IPS DF 4.7 (cell line): ENCODE data around the gene SRBD1.
"Not testable (repeated sequence)": the region's sequence is repeated elsewhere in the genome, so short reads cannot be mapped to it uniquely, and the experiment has no call there.

Experiments used
- DNase-seq: peaks from one replicate; pipeline ENCODE4 v3.0.0-alpha.2; 2013; ENCODE audit warnings: low spot score; ENCODE audit errors: extremely low read depth

Gene SRBD1

GRCh38 chr2:45432406-45432805 lies 178.7 kb downstream of the SRBD1 start:
- DNase-seq: no peak

- DNase-seq: not testable (repeated sequence)
These were observed 185.0 kb downstream of the SRBD1 start for GRCh38 chr2:45426025-45426424.

- DNase-seq: no peak
These were observed 188.1 kb downstream of the SRBD1 start for GRCh38 chr2:45422921-45423320.

- no peak for DNase-seq
These were observed 192.5 kb downstream of the SRBD1 start for GRCh38 chr2:45418532-45418931.

- DNase-seq: no peak
These were observed 195.4 kb downstream of the SRBD1 start for GRCh38 chr2:45415534-45416123.

- DNase-seq: peak; percentile 25
These were observed 198.2 kb downstream of the SRBD1 start for GRCh38 chr2:45412754-45413379.

GRCh38 chr2:45409677-45410076 lies 201.4 kb downstream of the SRBD1 start:
- DNase-seq: no peak

- no peak for DNase-seq
These were observed 204.4 kb downstream of the SRBD1 start for GRCh38 chr2:45406621-45407020.

- no peak for DNase-seq
These were observed 206.2 kb downstream of the SRBD1 start for GRCh38 chr2:45404807-45405297.

GRCh38 chr2:45403036-45403435 lies 208.0 kb downstream of the SRBD1 start:
- no peak for DNase-seq

- DNase-seq: no peak
These were observed 209.6 kb downstream of the SRBD1 start for GRCh38 chr2:45401431-45401922.

GRCh38 chr2:45399040-45399784 lies 211.9 kb downstream of the SRBD1 start:
- no peak for DNase-seq

- DNase-seq: no peak
These were observed 213.8 kb downstream of the SRBD1 start for GRCh38 chr2:45397292-45397691.

- no peak for DNase-seq
These were observed 214.4 kb downstream of the SRBD1 start for GRCh38 chr2:45396671-45397070.

GRCh38 chr2:45394842-45395241 lies 216.2 kb downstream of the SRBD1 start:
- DNase-seq: no peak

- no peak for DNase-seq
These were observed 216.9 kb downstream of the SRBD1 start for GRCh38 chr2:45394216-45394615.

GRCh38 chr2:45391866-45392265 lies 219.2 kb downstream of the SRBD1 start:
- DNase-seq: no peak

GRCh38 chr2:45390861-45391260 lies 220.2 kb downstream of the SRBD1 start:
- no peak for DNase-seq

- no peak for DNase-seq
These were observed 220.6 kb downstream of the SRBD1 start for GRCh38 chr2:45390441-45390840.

- no peak for DNase-seq
These were observed 222.4 kb downstream of the SRBD1 start for GRCh38 chr2:45388541-45389100.

- no peak for DNase-seq
These were observed 228.3 kb downstream of the SRBD1 start for GRCh38 chr2:45382744-45383143.
